Esophagus muscularis mucosa (tissue), 4 donors: ENCODE measurements around the gene CTTNBP2. TPM values are rescaled to one million over a fixed set of nuclear protein-coding genes. Genes with fewer than 3 reads are reported as not detected.
A peak's percentile ranks its signal among the peaks of the same experiment; 100 is the strongest.

ENCODE experiments used
- DNase-seq: peaks from one replicate; pipeline ENCODE4 v3.0.0-alpha.2; 2017; ENCODE audit errors: extremely low spot score
- H3K27ac ChIP-seq, 4 donors: fragments of 200-600 bp; sonication (generic); replicated peaks in 1 of 4; 1 replicate in 3 of 4; 2 replicates in 1 of 4; pipeline ENCODE4 v1.5.1; 2016 to 2019; ENCODE audit warnings: mild to moderate bottlenecking in 1 of 4
- H3K27me3 ChIP-seq, 4 donors: fragments of 200-600 bp; sonication (generic); one replicate each; pipeline versions ENCODE4 v1.5.1 to v1.6.0; 2016 to 2019
- H3K36me3 ChIP-seq, 4 donors: fragments of 200-600 bp; sonication (generic); one replicate each; pipeline ENCODE4 v1.5.1; 2016 to 2019
- H3K4me1 ChIP-seq, 4 donors: fragments of 200-600 bp; sonication (generic); one replicate each; pipeline ENCODE4 v1.5.1; 2016 to 2019
- H3K4me3 ChIP-seq, 4 donors: fragments of 200-600 bp; sonication (generic); 1 replicate in 2 of 4; 2 replicates in 2 of 4; pipeline ENCODE4 v1.5.1; 2016 to 2019; ENCODE audit warnings: mild to moderate bottlenecking in 4 of 4, moderate library complexity in 1 of 4
- H3K9me3 ChIP-seq, 4 donors: fragments of 200-600 bp; sonication (generic); 1 replicate in 3 of 4; 2 replicates in 1 of 4; pipeline ENCODE4 v1.5.1; 2016 to 2019
- EP300 ChIP-seq: sonication (generic); formaldehyde crosslinking; IDR thresholded peaks from one replicate; pipeline ENCODE4 v1.6.1; 2017; ENCODE audit warnings: antibody characterized with exemption
- POLR2A ChIP-seq: fragments of 450-650 bp; IDR thresholded peaks from one replicate; pipeline ENCODE4 v1.6.1; 2017; ENCODE audit warnings: antibody characterized with exemption, moderate library complexity, mild to moderate bottlenecking, low read depth
- POLR2AphosphoS5 ChIP-seq, 2 donors: sonication (generic); formaldehyde crosslinking; IDR thresholded peaks; one replicate each; pipeline ENCODE4 v1.6.1; 2017; ENCODE audit warnings: antibody characterized with exemption in 2 of 2
- WGBS: methylation state at CpG from one replicate; pipeline ENCODE4 v1.1.5; 2018; 5-methylcytosine and 5-hydroxymethylcytosine counted together
- intact Hi-C: fragments of 100-400 bp; cut with DNase I; formaldehyde crosslinking; loops from one replicate; pipeline ENCODE4 v1.15.1; 2023
- total RNA-seq, 4 donors: library from RNA; depleted of rRNA; stranded (reverse); fragments of >200 nt; gene quantifications; one replicate each; pipeline versions ENCODE4 v1.1.0 to v1.2.1, GENCODE V29; 2016
- TF ChIP-seq, protein P1 (sequence below), 3 experiments: fragments of 200-600 bp in 2 of 3; fragments of 450-650 bp in 1 of 3; sonication (generic) in 2 of 3; IDR thresholded peaks; one replicate each; pipeline ENCODE4 v1.5.1; 2017 to 2019; ENCODE audit warnings: antibody characterized with exemption in 3 of 3, mild to moderate bottlenecking in 2 of 3, moderate library complexity in 1 of 3

Gene CTTNBP2
- total RNA-seq, 4 donors from 2014 or later, result 11.6 to 23.7 (median 13.7) TPM

DNA sequence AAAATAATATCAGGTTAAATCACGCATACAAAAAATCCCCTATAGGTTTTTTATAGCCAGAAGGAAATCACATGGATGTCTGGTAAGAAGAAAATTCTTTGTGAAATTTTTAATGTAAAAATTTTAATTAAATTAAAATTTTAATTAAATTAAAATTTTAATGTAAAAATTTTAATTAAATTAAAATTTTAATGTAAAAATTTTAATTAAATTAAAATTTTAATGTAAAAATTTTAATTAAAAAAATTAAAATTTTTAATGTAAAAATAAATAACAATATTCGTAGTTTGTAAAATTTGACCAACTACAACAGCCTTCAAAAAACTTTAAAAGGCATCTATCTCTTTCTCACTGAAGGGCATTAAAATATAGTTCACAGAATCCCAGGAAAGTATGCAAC is 61.5 kb downstream of the CTTNBP2 start:
- intact Hi-C loops, result no loop called here
- DNase-seq, result no peak
- no peak for TF ChIP-seq EP300
- TF ChIP-seq, protein P1, sequence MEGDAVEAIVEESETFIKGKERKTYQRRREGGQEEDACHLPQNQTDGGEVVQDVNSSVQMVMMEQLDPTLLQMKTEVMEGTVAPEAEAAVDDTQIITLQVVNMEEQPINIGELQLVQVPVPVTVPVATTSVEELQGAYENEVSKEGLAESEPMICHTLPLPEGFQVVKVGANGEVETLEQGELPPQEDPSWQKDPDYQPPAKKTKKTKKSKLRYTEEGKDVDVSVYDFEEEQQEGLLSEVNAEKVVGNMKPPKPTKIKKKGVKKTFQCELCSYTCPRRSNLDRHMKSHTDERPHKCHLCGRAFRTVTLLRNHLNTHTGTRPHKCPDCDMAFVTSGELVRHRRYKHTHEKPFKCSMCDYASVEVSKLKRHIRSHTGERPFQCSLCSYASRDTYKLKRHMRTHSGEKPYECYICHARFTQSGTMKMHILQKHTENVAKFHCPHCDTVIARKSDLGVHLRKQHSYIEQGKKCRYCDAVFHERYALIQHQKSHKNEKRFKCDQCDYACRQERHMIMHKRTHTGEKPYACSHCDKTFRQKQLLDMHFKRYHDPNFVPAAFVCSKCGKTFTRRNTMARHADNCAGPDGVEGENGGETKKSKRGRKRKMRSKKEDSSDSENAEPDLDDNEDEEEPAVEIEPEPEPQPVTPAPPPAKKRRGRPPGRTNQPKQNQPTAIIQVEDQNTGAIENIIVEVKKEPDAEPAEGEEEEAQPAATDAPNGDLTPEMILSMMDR (IDR thresholded peaks at IDR 0.05), result no peak
- no peak for TF ChIP-seq POLR2AphosphoS5 (IDR thresholded peaks at IDR 0.05)
- no peak for TF ChIP-seq POLR2A
- H3K27ac ChIP-seq, result no peak overlapping the region
- H3K4me3 ChIP-seq, result no peak overlapping the region
- H3K36me3 ChIP-seq, result no peaks in the 10 kb centered on the region
- no peaks in the 10 kb centered on the region for H3K9me3 ChIP-seq
- peaks cover 17 to 37% (median 26%) of the 10 kb centered on the region in 4 donors for H3K4me1 ChIP-seq
- H3K27me3 ChIP-seq, result no peaks in the 10 kb centered on the region
- 91% methylated on average over 2 of the region's 2 CpGs for WGBS

DNA sequence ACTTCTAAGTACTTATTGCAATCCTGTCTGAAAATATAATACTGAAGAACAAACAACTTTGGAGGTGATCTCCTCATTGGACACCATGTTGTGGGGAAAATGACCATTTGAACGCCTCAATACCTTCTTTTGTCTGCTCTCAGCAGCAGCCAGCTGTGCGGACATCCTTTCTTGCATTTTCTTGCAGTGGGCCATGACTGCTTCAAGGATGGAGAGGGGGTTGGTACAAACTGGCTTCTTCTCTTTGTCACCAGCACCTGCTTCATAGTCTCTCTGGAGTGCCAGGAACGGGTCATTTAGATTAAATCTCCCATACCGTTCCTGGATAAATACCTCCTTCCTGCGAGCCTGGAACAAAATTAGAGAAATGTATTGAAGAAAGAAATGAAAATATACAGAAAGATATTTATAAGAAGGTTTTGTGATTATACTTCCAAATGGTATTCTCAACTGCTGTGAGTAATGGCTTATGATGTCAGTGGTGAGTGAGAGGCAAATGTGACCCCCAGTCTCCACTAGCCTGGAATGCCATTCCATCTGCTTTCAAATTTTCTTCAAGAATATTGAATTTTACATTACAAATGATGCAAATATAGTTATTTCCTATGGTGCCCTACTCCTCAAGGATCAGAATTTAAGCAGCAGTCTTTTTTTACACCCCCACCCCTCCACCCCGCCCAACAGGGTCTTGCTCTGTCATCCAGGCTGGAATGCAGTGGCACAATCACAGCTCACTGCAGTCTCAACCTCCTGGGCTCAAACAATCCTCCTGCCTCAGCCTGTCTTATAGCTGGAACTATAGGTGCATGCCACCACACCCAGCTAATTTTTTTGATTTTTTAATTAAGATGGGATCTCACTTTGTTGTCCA is 62.4 kb downstream of the CTTNBP2 start:
- H3K36me3 ChIP-seq, result no peaks in the 10 kb centered on the region
- H3K9me3 ChIP-seq, result no peaks in the 10 kb centered on the region
- H3K4me1 ChIP-seq, result peaks cover 17 to 37% (median 26%) of the 10 kb centered on the region in 4 donors
- 83% methylated on average over 6 of the region's 6 CpGs for WGBS
- DNase-seq, result no peak
- TF ChIP-seq EP300 (no peak), POLR2A (no peak), POLR2AphosphoS5 (IDR thresholded peaks at IDR 0.05) (no peak)
- TF ChIP-seq, protein P1 (IDR thresholded peaks at IDR 0.05), result no peak
- H3K27me3 ChIP-seq, result no peaks in the 10 kb centered on the region
- H3K4me3 ChIP-seq, result no peak overlapping the region
- no peak overlapping the region for H3K27ac ChIP-seq
- intact Hi-C loops, result no loop called here

DNA sequence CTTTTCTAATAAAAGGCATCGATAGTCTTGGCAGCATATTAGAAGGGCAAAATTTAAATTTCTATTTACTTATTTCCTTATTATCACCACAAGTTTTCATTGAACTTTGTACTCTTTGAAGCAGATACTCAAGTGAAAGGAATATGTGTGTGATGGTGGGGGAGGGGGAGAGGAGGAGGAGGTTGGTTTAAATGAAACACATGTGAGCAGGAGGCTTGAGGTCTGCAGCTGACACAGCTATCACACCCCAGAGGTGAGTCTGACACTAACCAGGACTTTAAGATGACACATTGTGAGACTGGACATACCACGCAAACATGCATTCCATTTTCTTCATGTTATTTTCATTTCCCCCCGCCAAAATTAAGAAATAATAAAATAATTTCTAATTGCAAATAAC is 63.3 kb downstream of the CTTNBP2 start:
- TF ChIP-seq POLR2A (no peak), POLR2AphosphoS5 (IDR thresholded peaks at IDR 0.05) (no peak), EP300 (no peak)
- TF ChIP-seq, protein P1 (IDR thresholded peaks at IDR 0.05), result no peak
- intact Hi-C loops, result no loop called here
- no peak for DNase-seq
- H3K4me3 ChIP-seq, result no peak overlapping the region
- H3K36me3 ChIP-seq, result no peaks in the 10 kb centered on the region
- no peaks in the 10 kb centered on the region for H3K9me3 ChIP-seq
- H3K27me3 ChIP-seq, result no peaks in the 10 kb centered on the region
- H3K4me1 ChIP-seq, result peaks cover 17 to 37% (median 26%) of the 10 kb centered on the region in 4 donors
- WGBS, result 69% methylated on average over 3 of the region's 3 CpGs
- H3K27ac ChIP-seq, result no peak overlapping the region

DNA sequence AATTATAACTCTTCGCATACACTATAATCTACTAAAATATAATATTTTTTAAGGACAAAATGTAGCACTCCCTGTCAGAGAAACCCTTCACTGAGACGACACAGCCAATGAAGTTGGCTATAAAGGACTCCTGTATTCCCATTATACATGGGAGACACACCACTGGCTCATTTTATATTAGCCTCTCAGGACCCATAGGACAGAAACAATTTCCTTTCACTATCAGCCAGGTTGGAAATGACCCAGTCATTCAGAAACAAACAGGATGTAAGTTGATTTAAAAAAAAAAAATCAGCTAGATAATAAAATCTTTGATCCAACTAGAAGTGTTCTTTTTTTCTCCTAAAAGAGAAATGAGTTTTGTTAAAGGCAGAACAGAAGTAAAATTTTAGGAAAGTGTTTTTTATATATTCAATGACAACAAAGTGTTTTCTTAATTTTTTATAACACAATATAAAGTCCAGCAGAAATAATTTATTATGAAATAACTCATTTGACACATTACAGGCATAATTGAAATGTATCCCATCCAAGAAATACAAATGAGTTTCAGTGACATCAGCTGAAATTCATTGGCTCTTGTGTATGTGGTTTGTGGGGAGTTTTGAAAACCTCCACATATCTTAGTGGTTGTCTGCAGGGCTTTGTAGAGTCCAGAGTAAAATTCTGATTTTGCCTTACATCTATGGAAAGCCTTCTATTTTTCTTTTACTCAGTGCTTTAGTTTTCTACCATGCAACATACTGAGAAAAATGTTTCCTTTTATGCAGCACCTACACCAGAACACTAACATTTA is 64.1 kb downstream of the CTTNBP2 start:
- Histone ChIP-seq H3K4me1 (peaks cover 17 to 37% (median 26%) of the 10 kb centered on the region in 4 donors), H3K9me3 (no peaks in the 10 kb centered on the region), H3K36me3 (no peaks in the 10 kb centered on the region), H3K27me3 (no peaks in the 10 kb centered on the region), H3K27ac (peak overlapping the region in 1 of 4 donors; percentile 56), H3K4me3 (no peak overlapping the region)
- intact Hi-C loops, result no loop called here
- WGBS, result 67% methylated on average over 2 of the region's 2 CpGs
- TF ChIP-seq EP300, result no peak
- no peak for TF ChIP-seq POLR2AphosphoS5 (IDR thresholded peaks at IDR 0.05)
- no peak for TF ChIP-seq POLR2A
- TF ChIP-seq, protein P1 (IDR thresholded peaks at IDR 0.05), result no peak
- DNase-seq, result no peak
